Measurements from ENCODE around the gene TMEM187.
A peak's percentile ranks its signal among the peaks of the same experiment; 100 is the strongest.
"Not testable (repeated sequence)": the region's sequence is repeated elsewhere in the genome, so short reads cannot be mapped to it uniquely, and the experiment has no call there.

Gene TMEM187

GRCh38 chrX:153973127-153974002, 811 bp downstream of the TMEM187 start:
- DNase-seq, result no peak

DNA sequence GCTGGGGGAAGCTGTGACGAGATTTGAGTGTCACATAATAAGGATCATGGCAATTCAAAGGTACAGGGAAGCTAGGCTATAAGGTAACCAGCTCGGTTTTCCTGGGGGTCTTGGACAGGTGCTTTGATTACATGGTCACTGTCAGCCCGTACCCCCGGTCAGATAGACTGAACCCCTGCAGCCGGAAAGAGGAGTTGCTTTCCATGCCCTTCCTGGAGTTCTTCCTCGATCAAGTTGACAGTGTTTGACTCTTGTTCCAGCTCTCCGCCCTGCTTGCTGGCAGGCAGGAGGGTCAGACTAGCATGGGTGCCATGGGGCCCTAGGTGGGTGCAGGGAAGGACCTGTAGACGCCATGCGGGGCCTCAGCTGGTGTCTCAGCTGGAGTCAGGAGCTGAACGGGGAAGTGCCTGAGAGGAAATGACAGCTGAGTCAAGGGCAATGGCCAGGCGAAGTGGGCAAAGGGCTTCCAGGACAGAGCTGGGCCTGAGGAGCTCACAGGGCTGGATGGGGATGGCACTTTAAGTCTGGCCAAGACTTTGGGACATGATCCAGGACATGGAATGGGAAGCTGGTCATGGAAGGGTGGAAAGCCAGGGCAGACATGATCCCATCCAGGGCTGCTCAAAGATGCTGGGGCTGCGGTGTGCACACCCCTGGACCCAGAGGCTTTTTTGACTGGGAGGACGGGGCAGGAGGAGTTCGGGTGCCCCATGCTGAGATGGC, 1.6 kb downstream of the TMEM187 start:
- DNase-seq, result no peak

DNA sequence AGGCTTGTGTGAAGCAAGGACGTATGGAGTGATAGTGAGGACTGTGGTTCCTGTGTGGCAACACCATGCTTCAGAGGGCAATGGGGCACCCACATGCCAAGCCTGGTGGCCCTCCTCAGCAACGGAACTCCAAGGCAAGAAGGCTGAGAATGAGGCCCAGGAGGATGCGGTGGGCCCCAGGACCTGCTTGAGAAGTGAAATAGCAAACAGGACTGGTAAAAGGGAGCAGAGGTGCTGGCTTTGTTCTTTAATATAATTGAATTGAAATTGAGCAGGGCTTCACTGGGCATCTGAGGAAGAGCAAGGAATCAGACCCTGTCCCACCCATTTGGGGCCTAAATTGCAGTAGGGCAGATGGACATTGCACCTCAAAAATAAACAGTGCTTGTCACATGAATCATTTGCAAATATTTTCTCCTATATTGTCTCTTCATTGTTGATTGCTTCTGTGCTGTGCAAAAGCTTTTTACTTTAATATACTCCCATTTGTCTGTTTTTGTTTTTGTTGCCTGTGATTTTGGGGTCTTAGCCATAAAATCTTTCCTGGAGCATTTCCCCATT, 2.3 kb downstream of the TMEM187 start:
- no peak for DNase-seq

GRCh38 chrX:153980394-153980793, 7.8 kb downstream of the TMEM187 start:
- not testable (repeated sequence) for DNase-seq

GRCh38 chrX:153981231-153981630, 8.7 kb downstream of the TMEM187 start:
- DNase-seq, result no peak

DNA sequence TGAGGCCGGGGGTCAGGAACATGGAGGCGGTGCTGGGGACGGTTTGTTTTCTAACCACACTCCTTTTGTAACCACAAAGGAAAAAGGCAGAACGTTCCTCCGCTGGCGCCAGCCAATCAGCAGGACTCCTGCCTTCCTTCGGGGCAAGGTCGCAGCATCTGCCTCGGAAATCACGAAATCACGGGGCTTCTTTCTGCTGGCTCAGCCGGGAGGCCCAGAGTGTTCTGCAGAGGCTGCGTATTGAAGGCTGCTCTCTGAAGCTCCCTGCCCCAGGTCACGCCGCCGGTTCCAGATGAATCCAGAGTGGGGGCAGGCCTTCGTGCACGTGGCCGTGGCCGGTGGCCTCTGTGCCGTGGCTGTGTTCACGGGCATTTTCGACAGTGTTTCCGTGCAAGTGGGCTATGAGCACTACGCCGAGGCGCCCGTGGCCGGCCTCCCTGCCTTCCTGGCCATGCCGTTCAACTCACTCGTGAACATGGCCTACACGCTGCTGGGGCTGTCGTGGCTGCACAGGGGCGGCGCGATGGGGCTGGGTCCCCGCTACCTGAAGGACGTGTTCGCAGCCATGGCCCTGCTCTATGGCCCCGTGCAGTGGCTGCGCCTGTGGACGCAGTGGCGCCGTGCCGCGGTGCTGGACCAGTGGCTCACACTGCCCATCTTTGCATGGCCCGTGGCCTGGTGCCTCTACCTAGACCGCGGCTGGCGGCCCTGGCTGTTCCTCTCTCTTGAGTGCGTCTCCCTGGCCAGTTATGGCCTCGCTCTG, 9.4 kb downstream of the TMEM187 start:
- DNase-seq, result no peak

GRCh38 chrX:153983321-153983801, 10.8 kb downstream of the TMEM187 start:
- DNase-seq, result no peak

GRCh38 chrX:153984351-153985178, 12.0 kb downstream of the TMEM187 start:
- no peak for DNase-seq

GRCh38 chrX:153988493-153988892, 15.9 kb downstream of the TMEM187 start:
- no peak for DNase-seq

DNA sequence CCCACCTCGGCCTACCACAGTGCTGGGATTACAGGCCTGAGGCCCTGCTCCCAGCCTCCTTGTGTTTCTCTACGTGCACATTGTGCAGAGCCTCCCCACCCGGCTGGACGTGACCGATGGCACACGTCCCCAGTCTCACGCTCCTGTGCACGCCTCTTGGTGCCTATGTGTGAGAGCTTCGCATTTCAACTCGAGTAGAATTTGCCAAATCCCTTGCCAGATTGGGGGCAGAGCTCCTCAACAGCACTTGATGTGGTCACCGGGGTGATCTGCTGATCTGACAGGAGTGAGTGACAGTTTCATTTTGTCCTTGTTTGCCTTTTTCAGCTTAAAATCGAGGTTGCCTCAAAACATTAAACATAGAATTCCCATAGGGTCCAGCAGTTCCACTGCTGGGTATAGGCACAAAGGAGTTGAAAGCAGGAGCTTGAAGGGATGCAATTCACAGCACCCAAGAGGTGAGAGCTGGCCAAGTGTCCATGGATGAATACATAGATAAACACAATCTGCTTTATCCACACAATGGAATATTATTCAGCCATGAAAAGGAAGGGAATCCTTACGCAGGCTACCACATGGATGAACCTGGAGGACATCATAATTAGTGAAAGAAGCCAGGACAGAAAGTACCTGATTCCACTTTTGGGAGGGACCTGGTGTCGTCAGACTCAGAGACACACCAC, 17.6 kb downstream of the TMEM187 start:
- no peak for DNase-seq

DNA sequence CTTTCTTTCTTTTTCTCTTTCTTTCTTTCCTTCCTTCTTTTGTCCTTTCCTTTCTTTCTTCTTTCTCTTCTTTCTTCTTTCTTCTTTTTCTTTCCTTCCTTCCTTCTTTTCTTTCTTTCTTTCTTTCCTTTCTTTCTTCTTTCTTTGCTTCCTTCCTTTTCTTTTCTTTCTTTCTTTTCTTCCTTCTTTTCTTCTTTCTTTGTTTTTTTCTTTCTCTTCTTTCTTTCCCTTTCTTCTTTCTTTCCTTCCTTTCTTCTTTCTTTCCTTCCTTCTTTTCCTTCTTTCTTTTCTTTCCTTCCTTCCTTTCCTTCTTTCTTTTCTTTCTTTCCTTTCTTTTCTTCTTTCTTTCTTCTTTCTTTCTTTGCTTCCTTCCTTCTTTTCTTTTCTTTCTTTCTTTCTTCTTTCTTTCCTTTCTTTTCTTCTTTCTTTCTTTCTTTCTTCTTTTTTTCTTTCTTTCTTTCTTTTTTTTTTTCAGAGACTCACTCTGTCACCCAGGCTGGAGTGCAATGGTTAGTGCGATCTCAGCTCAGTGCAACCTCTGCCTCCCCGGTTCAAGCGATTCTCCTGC, 18.5 kb downstream of the TMEM187 start:
- DNase-seq, result no peak

DNA sequence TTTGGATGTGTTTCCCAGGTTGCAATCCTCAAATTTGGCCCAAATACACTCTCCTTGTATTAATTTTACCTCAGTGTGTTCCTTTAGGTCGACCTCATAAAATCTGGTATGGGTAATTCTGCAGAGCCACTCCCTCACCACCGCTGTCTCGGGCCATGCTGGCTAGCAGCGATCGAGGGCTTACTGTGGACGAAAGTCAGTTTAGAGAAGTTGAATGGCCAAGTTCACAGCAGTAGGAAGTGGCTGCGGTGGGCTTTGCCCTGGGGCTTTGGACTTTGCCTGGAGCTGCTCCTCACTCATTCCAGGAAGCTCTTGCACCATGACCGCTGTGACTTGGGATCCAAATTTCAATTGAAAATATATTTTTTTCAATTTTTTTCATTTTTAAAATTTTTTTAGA, 19.6 kb downstream of the TMEM187 start:
- no peak for DNase-seq

- DNase-seq, result no peak
These were observed 20.5 kb downstream of the TMEM187 start for GRCh38 chrX:153993079-153993478.

DNA sequence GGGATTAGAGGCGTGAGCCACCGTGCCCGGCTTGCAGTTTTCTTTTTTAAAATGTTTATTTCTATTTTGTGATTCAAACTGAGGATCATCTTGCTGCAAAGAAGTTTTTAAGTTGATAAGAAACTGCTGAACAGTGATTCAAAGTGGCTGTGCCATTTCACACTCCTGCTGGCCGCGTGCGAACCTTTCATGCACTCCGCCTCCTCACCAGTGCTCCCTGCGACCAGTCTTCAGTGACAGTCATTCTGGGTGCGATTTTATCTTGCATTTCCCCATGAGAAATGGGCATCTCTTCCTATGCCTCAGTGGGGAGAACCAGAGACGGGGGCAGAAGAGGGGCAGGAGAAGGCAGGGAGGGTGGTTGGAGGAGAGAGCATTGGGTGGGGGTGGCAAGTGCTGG, 21.4 kb downstream of the TMEM187 start:
- no peak for DNase-seq

DNA sequence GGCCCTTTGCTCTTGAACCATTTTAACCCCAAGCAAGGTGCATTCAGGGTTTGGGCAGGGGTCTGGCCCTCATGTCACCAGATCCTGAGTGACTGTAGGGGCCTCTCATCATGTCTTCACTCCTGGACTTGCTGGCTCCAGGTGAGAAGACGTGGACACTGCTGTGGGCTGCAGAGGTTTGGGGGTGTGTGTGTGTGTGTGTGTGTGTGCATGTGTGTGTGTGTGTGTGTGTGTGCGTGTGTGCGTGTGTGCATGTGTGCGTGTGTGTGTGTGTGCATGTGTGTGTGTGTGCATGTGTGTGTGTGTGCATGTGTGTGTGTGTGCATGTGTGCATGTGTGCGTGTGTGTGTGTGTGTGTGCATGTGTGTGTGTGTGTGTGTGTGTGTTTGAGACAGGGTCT, 21.8 kb downstream of the TMEM187 start:
- not testable (repeated sequence) for DNase-seq

GRCh38 chrX:153995504-153995903, 22.9 kb downstream of the TMEM187 start:
- DNase-seq, result no peak

DNA sequence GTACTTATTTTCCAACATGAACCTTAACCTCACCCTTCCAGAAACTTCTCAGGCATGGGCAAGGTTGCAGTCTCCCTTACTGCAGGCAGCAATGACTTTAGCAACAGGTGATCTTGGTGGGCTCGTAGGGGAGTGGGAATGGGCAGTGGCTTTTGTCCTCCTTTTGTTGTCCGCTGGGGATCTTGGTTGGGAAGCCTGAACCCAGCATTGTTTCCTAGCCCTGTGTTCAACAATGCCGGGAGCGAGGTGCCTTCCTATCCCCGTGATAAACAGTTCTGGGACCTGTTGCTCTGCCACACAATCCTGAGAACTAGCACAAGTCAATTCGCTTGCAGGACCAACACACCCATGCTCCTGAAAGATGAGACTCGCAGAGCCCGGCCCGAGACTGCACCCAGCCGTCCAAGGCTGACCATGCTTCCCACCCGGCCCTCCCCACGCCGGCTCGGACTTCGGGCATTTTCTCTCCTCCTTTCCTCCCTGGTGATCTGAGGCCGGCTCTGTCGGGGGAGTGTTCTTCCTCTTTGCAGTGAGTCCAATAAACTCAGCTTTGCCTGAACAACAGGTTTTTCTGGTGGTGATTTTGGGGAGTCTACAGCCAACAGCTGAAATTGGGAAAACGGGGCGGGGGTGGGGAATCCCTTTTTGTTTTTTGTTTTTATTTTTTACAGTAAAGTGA, 26.9 kb downstream of the TMEM187 start:
- DNase-seq, result no peak

DNA sequence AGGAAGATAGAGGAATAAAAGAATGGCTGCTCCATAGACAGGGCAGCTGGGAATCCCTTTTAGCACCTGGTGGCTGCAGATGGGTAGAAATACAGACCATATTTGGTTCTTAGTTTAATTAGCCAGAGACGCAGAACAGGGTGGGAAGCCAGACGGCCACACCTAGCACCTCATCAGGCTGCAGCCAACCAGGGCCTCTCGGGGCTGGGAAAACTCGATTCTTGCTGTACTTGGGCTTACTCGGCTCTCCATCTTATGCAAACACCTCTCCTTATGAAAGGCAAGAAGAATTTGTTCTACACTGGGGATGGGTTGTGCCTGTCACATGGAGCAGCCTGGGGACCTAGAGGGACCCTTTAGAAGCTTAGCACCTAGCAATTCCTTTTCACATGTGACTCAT, 27.5 kb downstream of the TMEM187 start:
- no peak for DNase-seq

DNA sequence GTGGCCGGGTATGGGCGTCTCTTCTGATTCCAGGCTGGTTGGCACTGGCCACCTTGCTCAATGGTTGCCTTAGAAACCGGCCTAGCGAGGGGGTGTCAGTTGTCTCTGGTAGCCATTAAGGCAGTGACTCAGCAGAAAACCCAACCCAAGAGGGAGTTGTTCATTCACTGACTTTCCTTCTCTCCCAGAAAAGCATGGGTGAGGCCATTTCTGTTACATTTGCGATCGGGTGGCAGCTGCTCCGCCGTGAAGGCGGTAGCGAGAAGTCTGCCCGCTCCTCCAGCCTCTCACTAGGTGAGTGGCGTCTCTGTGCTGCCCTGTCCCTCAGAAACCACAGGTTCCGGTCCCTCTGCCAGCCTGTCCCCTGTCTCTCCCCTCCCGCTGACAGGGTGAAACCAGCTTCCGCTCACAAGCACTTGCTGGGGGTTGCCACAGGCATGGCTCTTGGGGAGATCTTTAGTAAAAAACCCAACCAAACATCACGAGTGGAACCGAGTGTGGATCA, 29.7 kb downstream of the TMEM187 start:
- peak; percentile 67 for DNase-seq

DNA sequence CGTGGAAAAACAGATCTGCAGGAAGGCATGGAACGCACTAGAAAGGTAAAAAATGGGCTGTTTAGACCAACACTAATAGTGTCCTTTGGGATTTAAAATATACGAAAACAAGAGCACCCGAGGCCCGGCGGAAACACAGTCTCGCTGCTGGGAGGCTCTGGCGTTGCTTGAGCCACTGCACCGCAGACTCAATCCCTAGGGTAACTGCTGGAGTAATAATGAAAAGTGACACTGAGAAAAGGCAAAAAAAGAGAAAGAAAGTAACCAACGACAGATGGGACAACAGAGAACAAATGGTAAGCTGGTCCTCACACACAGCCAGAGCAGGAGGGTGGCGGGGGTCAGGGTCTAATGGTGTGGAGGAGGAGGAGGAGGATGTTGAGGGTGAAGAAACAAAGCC, 31.8 kb downstream of the TMEM187 start:
- DNase-seq, result no peak
